HepG2 (cell line): ENCODE results near the gene IDUA. TPM values are rescaled to one million over a fixed set of nuclear protein-coding genes. Genes with fewer than 3 reads are reported as not detected.

Experiments used
- ATAC-seq: fragments of 200-7000 bp; cut with Tn5 transposase; 3 replicates; pipeline ENCODE4 v1.9.1; 2020; ENCODE audit warnings: mild to moderate bottlenecking, moderate library complexity
- BruUV-seq: library from RNA; stranded (reverse); fragments of 400-500 nt; replicated peaks from 2 replicates; lab custom pipeline; 2021; lab: Mats Ljungman, UMichigan
- CTCF ChIA-PET: fragments of 300-600 bp; formaldehyde crosslinking; extraction: SDS; loops from one replicate; lab custom pipeline; 2021; ENCODE audit warnings: low total read pairs, inconsistent platforms, low intra/inter-chr PET ratio; lab: Yijun Ruan, JAX
- POLR2A ChIA-PET: fragments of 350-600 bp; sonication (Branson Sonifier 250); formaldehyde crosslinking; loops from one replicate; lab custom pipeline; 2020; ENCODE audit warnings: antibody characterized with exemption, inconsistent platforms; lab: Yijun Ruan, JAX
- DNase-seq: peaks from one replicate; pipeline ENCODE4 v3.0.0-alpha.2; 2015; ENCODE audit warnings: low spot score
- FAIRE-seq: peaks from 3 replicates; lab custom pipeline; 2011; peaks lifted over from hg19 to GRCh38; lab: Jason Lieb, UNC
- H2AFZ ChIP-seq: one replicate; pipeline ENCODE4 v1.6.1; 2011; ENCODE audit warnings: low read length, inconsistent platforms
- H3K27ac ChIP-seq: fragments of 300-600 bp; 3 replicates; pipeline ENCODE4 v1.8.0; 2011; ENCODE audit warnings: mixed run types, mild to moderate bottlenecking, mixed read lengths, low read length, inconsistent platforms; ENCODE audit not compliant: insufficient read depth; ENCODE audit errors: extremely low read length
- H3K27me3 ChIP-seq, 2 experiments: fragments of 200-600 bp in 1 of 2; 2 replicates in 1 of 2; 3 replicates in 1 of 2; pipeline versions ENCODE4 v1.6.0 to v1.8.0; 2011; ENCODE audit warnings: low read length in 2 of 2, mild to moderate bottlenecking in 2 of 2, moderate library complexity in 2 of 2, inconsistent platforms in 1 of 2; ENCODE audit not compliant: insufficient read depth in 2 of 2, control insufficient read depth in 1 of 2
- H3K36me3 ChIP-seq, 2 experiments: fragments of 200-600 bp in 1 of 2; replicated peaks in 1 of 2; 2 replicates in 1 of 2; 3 replicates in 1 of 2; pipeline versions ENCODE4 v1.5.1 to v1.8.0; 2011; ENCODE audit warnings: low read length in 2 of 2, inconsistent platforms in 1 of 2; ENCODE audit not compliant: insufficient read depth in 2 of 2, control insufficient read depth in 1 of 2
- H3K4me1 ChIP-seq: 2 replicates; pipeline ENCODE4 v1.5.1; 2012; ENCODE audit warnings: low read length, inconsistent platforms; ENCODE audit not compliant: insufficient read depth
- H3K4me2 ChIP-seq: 2 replicates; pipeline ENCODE4 v1.6.0; 2011; ENCODE audit warnings: low read depth, low read length, inconsistent platforms
- H3K4me3 ChIP-seq, 3 experiments: fragments of 200-600 bp in 1 of 3; sonication (generic), shearing (Covaris generic) in 1 of 3; replicated peaks in 1 of 3; 2 replicates each; pipeline ENCODE4 v1.5.1; 2011 to 2016; ENCODE audit warnings: low read length in 3 of 3, inconsistent platforms in 2 of 3, low read depth in 2 of 3, mild to moderate bottlenecking in 2 of 3, control low read depth in 1 of 3, mixed read lengths in 1 of 3; ENCODE audit not compliant: insufficient read depth in 1 of 3
- H3K79me2 ChIP-seq: one replicate; pipeline ENCODE4 v1.6.1; 2011; ENCODE audit warnings: low read length, inconsistent platforms; ENCODE audit not compliant: insufficient read depth
- H3K9ac ChIP-seq: 2 replicates; pipeline ENCODE4 v1.6.0; 2011; ENCODE audit warnings: mild to moderate bottlenecking, low read depth, low read length, inconsistent platforms; ENCODE audit not compliant: insufficient read depth
- H3K9me3 ChIP-seq: 2 replicates; pipeline ENCODE4 v1.5.1; 2012; ENCODE audit warnings: mild to moderate bottlenecking, low read length
- H4K20me1 ChIP-seq: 2 replicates; pipeline ENCODE4 v1.6.0; 2011; ENCODE audit warnings: inconsistent platforms, mild to moderate bottlenecking, low read length, moderate library complexity; ENCODE audit not compliant: insufficient read depth
- ARID5B ChIP-seq: IDR thresholded peaks from 2 replicates; pipeline ENCODE4 v1.4.0; 2020; ENCODE audit warnings: mild to moderate bottlenecking, missing genetic modification reagents
- HIVEP1 ChIP-seq: sonication (generic); formaldehyde crosslinking; IDR thresholded peaks from 2 replicates; pipeline ENCODE4 v1.4.0; 2020; ENCODE audit warnings: mild to moderate bottlenecking, missing genetic modification reagents
- HNRNPK ChIP-seq: fragments of 200-400 bp; formaldehyde crosslinking; IDR thresholded peaks from 2 replicates; pipeline ENCODE4 v1.6.1; 2018; ENCODE audit warnings: low read length, low read depth, moderate library complexity, mild to moderate bottlenecking; ENCODE audit not compliant: poor library complexity, severe bottlenecking
- KLF12 ChIP-seq: sonication (generic); formaldehyde crosslinking; IDR thresholded peaks from 2 replicates; pipeline ENCODE4 v1.4.0; 2020; ENCODE audit warnings: missing genetic modification reagents, borderline replicate concordance
- NR2F6 ChIP-seq, 2 experiments: IDR thresholded peaks; 2 replicates each; pipeline ENCODE4 v1.6.1; 2016; ENCODE audit warnings: antibody characterized with exemption in 1 of 2, mild to moderate bottlenecking in 1 of 2
- YY1 ChIP-seq: IDR thresholded peaks from 2 replicates; pipeline ENCODE4 v1.6.1; 2011; ENCODE audit warnings: low read length, low read depth, moderate library complexity, mild to moderate bottlenecking; ENCODE audit not compliant: insufficient read depth, insufficient replicate concordance
- ZFP36L2 ChIP-seq: sonication (generic); formaldehyde crosslinking; IDR thresholded peaks from 2 replicates; pipeline ENCODE4 v1.4.0; 2020; ENCODE audit warnings: missing genetic modification reagents
- ZGPAT ChIP-seq: IDR thresholded peaks from 2 replicates; pipeline ENCODE4 v1.6.1; 2016; ENCODE audit warnings: mild to moderate bottlenecking
- ZNF263 ChIP-seq: sonication (generic); formaldehyde crosslinking; IDR thresholded peaks from 2 replicates; pipeline ENCODE4 v1.4.0; 2020; ENCODE audit warnings: missing genetic modification reagents
- ZNF549 ChIP-seq: sonication (generic); formaldehyde crosslinking; IDR thresholded peaks from 2 replicates; pipeline ENCODE4 v1.5.0; 2020; ENCODE audit warnings: missing genetic modification reagents
- WGBS: methylation state at CpG from one replicate; pipeline ENCODE4 v1.1.6; 2017; ENCODE audit warnings: low lambda C conversion rate; 5-methylcytosine and 5-hydroxymethylcytosine counted together
- in situ Hi-C: cut with HindIII; loops from 2 replicates; pipeline ENCODE4 v1.10.0; 2017; ENCODE audit warnings: low pct_unique_long_range_greater_than_20kb; ENCODE audit not compliant: extremely low pct_ligation_motif_present
- intact Hi-C: fragments of 100-400 bp; cut with micrococcal nuclease; formaldehyde crosslinking; loops from one replicate; pipeline ENCODE4 v1.10.0; 2022; ENCODE audit not compliant: unreplicated experiment
- polyA plus RNA-seq, 8 experiments: library from polyadenylated mRNA; depleted of rRNA in 3 of 8; stranded (reverse) in 7 of 8; unstranded in 1 of 8; fragments of >200 nt; fragmentation: Illumina TruSeq in 4 of 8; extraction: Trizol in 4 of 8; gene quantifications; 2 replicates each; pipeline versions ENCODE4 v1.2.1 to v1.2.3, GENCODE V29; 2011 to 2016; ENCODE audit warnings: low read depth in 4 of 8, missing spikeins in 1 of 8, mixed read lengths in 1 of 8; ENCODE audit not compliant: insufficient read depth in 1 of 8
- total RNA-seq, 5 experiments: library from RNA; depleted of rRNA; stranded (reverse); fragments of >200 nt; fragmentation: Illumina TruSeq; extraction: Trizol; gene quantifications; 2 replicates each; pipeline ENCODE4 v1.2.3, GENCODE V29; 2016; ENCODE audit warnings: low read depth in 1 of 5
- TF ChIP-seq, protein P1 (sequence below): sonication (generic); formaldehyde crosslinking; IDR thresholded peaks from 2 replicates; pipeline ENCODE4 v1.8.0; 2022; ENCODE audit warnings: low read depth, missing genetic modification reagents
- TF ChIP-seq, protein P2 (sequence below): sonication (generic); formaldehyde crosslinking; IDR thresholded peaks from 2 replicates; pipeline ENCODE4 v1.4.0; 2020; ENCODE audit warnings: missing genetic modification reagents

Gene IDUA
- total and polyA plus RNA-seq, 2 of the 13 experiments (the other 11 are each of a cell fraction or from before 2014, with no cell fraction given): 0.77 to 1.0 TPM

- TF ChIP-seq ARID5B: no peak
- no peak for TF ChIP-seq NR2F6 (IDR thresholded peaks at IDR 0.05)
- no peak for TF ChIP-seq NR2F6 (CRISPR knock-in tag; IDR thresholded peaks at IDR 0.05)
- no peak for TF ChIP-seq KLF12 (CRISPR knock-in tag)
- TF ChIP-seq, protein P1, sequence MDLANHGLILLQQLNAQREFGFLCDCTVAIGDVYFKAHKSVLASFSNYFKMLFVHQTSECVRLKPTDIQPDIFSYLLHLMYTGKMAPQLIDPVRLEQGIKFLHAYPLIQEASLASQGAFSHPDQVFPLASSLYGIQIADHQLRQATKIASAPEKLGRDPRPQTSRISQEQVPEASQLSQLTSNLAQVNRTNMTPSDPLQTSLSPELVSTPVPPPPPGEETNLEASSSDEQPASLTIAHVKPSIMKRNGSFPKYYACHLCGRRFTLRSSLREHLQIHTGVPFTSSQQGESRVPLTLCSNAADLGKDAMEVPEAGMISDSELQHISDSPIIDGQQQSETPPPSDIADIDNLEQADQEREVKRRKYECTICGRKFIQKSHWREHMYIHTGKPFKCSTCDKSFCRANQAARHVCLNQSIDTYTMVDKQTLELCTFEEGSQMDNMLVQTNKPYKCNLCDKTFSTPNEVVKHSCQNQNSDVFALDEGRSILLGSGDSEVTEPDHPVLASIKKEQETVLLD (CRISPR knock-in tag): no peak
Observed at GRCh38 chr4:1042352-1043055, 55.7 kb downstream of the IDUA start (continued).

- Histone ChIP-seq H3K9ac (no peak overlapping the region), H3K27me3 (peaks cover 14 to 68% of the 10 kb centered on the region in 2 experiments), H2AFZ (no peak overlapping the region), H3K36me3 (no peaks in the 10 kb centered on the region), H3K9me3 (no peaks in the 10 kb centered on the region), H3K4me1 (peaks cover 54% of the 10 kb centered on the region), H3K4me3 (no peak overlapping the region), H4K20me1 (peaks cover 24% of the 10 kb centered on the region; the same call in 1 of the 2 replicates), H3K79me2 (no peaks in the 10 kb centered on the region), H3K27ac (no peak overlapping the region), H3K4me2 (no peak overlapping the region)
- TF ChIP-seq, protein P2, sequence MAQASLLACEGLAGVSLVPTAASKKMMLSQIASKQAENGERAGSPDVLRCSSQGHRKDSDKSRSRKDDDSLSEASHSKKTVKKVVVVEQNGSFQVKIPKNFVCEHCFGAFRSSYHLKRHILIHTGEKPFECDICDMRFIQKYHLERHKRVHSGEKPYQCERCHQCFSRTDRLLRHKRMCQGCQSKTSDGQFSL (CRISPR knock-in tag): no peak
- TF ChIP-seq YY1 (no peak), ZGPAT (CRISPR knock-in tag) (no peak), ZNF263 (no peak), HNRNPK (no peak), HIVEP1 (no peak), ZNF549 (CRISPR knock-in tag) (no peak), ZFP36L2 (CRISPR knock-in tag) (no peak)
- FAIRE-seq (no peak), DNase-seq (no peak), ATAC-seq (no peak)
- intact Hi-C loops (no loop called here), in situ Hi-C loops (no loop called here)
- BruUV-seq: no TSS peak
- ChIA-PET POLR2A (no interaction called here), CTCF (no interaction called here)
- WGBS: 48% methylated on average over 5 of the region's 7 CpGs
Observed at GRCh38 chr4:1043162-1043561, 56.3 kb downstream of the IDUA start.
